K562 (cell line): ENCODE measurements around the gene NMRK2. TPM values are rescaled to one million over a fixed set of nuclear protein-coding genes. Genes with fewer than 3 reads are reported as not detected.

Experiments used
- BCLAF1 ChIP-seq, 2 experiments: fragments of 450-650 bp in 1 of 2; IDR thresholded peaks; 2 replicates each; pipeline ENCODE4 v1.6.1; 2011 to 2017; ENCODE audit warnings: low read depth in 2 of 2, antibody characterized with exemption in 1 of 2, borderline replicate concordance in 1 of 2, low read length in 1 of 2, mild to moderate bottlenecking in 1 of 2, mixed read lengths in 1 of 2; ENCODE audit not compliant: control insufficient read depth in 1 of 2
- CHD4 ChIP-seq: fragments of 200-600 bp; sonication (generic); IDR thresholded peaks from 3 replicates; pipeline ENCODE4 v1.6.1; 2012; ENCODE audit warnings: low read depth, mild to moderate bottlenecking, mixed read lengths, low read length, inconsistent platforms; ENCODE audit not compliant: insufficient read depth, insufficient replicate concordance, poor library complexity, severe bottlenecking
- HDAC8 ChIP-seq: fragments of 450-650 bp; IDR thresholded peaks from 2 replicates; pipeline ENCODE4 v1.6.1; 2016; ENCODE audit warnings: mild to moderate bottlenecking, missing genetic modification characterization, moderate library complexity, missing compliant biosample characterization
- KAT2B ChIP-seq: IDR thresholded peaks from one replicate; pipeline ENCODE4 v1.6.1; 2012; ENCODE audit warnings: low read depth, mild to moderate bottlenecking, control low read depth, inconsistent platforms, low read length, moderate library complexity
- PCBP2 ChIP-seq: fragments of 200-400 bp; formaldehyde crosslinking; IDR thresholded peaks from 2 replicates; pipeline ENCODE4 v1.6.1; 2018; ENCODE audit warnings: low read length, low read depth, mild to moderate bottlenecking, moderate library complexity; ENCODE audit not compliant: poor library complexity, severe bottlenecking
- PHB2 ChIP-seq: fragments of 450-650 bp; IDR thresholded peaks from 2 replicates; pipeline ENCODE4 v1.6.1; 2017; ENCODE audit warnings: low read depth
- SIN3A ChIP-seq, 2 experiments: fragments of 150-350 bp in 1 of 2; IDR thresholded peaks; 2 replicates each; pipeline ENCODE4 v1.6.1; 2011 to 2016; ENCODE audit warnings: borderline replicate concordance in 2 of 2, low read depth in 2 of 2, low read length in 2 of 2, mild to moderate bottlenecking in 2 of 2, moderate library complexity in 2 of 2; ENCODE audit not compliant: control insufficient read depth in 1 of 2
- ZNF174 ChIP-seq: fragments of 250-450 bp; sonication (Bioruptor Pico); IDR thresholded peaks from 2 replicates; pipeline ENCODE4 v1.4.0; 2020; ENCODE audit warnings: mild to moderate bottlenecking
- ZNF3 ChIP-seq: fragments of 250-450 bp; sonication (Bioruptor Pico); IDR thresholded peaks from 2 replicates; pipeline ENCODE4 v1.5.0; 2021; ENCODE audit warnings: mild to moderate bottlenecking, moderate library complexity
- ZNF431 ChIP-seq: sonication (generic); formaldehyde crosslinking; IDR thresholded peaks from 2 replicates; pipeline ENCODE4 v1.8.0; 2022; ENCODE audit warnings: mild to moderate bottlenecking, missing genetic modification reagents
- polyA plus RNA-seq, 8 experiments: library from polyadenylated mRNA; depleted of rRNA in 4 of 8; stranded (reverse) in 5 of 8; unstranded in 3 of 8; fragments of >200 nt; fragmentation: Nextera tagmentation in 2 of 8; fragmentation: Illumina TruSeq in 1 of 8; extraction: Ambion mirVana in 2 of 8; extraction: Trizol in 1 of 8; gene quantifications; 2 replicates each; pipeline versions ENCODE4 v1.2.1 to v1.2.3, GENCODE V29; 2011 to 2014; ENCODE audit warnings: inconsistent platforms in 1 of 8, missing spikeins in 1 of 8
- total RNA-seq, 7 experiments: library from RNA; depleted of rRNA in 6 of 7; stranded (reverse); fragments of >200 nt in 6 of 7; fragmentation: Illumina TruSeq in 2 of 7; extraction: Trizol in 2 of 7; gene quantifications; 2 replicates each; pipeline versions ENCODE4 v1.2.1 to v1.2.3, GENCODE V29; 2011 to 2021; ENCODE audit warnings: low replicate concordance in 1 of 7
- TF ChIP-seq, protein P1 (sequence below): sonication (generic); formaldehyde crosslinking; IDR thresholded peaks from 2 replicates; pipeline ENCODE4 v1.8.0; 2023; ENCODE audit warnings: missing genetic modification reagents, mild to moderate bottlenecking, borderline replicate concordance
- TF ChIP-seq, protein P2 (sequence below), 3 experiments: fragments of 200-800 bp in 1 of 3; fragments of 250-450 bp in 1 of 3; fragments of 450-650 bp in 1 of 3; sonication (Bioruptor Pico) in 1 of 3; sonication (Bioruptor generic) in 1 of 3; formaldehyde crosslinking in 1 of 3; IDR thresholded peaks; 2 replicates each; pipeline versions ENCODE4 v1.6.1 to v1.8.0; 2016 to 2022; ENCODE audit warnings: mild to moderate bottlenecking in 2 of 3, missing genetic modification characterization in 2 of 3, missing compliant biosample characterization in 1 of 3, moderate library complexity in 1 of 3

NMRK2 gene
- total and polyA plus RNA-seq, 9 of the 15 experiments (the other 6 are each of a cell fraction or from before 2014, with no cell fraction given) = not detected

DNA sequence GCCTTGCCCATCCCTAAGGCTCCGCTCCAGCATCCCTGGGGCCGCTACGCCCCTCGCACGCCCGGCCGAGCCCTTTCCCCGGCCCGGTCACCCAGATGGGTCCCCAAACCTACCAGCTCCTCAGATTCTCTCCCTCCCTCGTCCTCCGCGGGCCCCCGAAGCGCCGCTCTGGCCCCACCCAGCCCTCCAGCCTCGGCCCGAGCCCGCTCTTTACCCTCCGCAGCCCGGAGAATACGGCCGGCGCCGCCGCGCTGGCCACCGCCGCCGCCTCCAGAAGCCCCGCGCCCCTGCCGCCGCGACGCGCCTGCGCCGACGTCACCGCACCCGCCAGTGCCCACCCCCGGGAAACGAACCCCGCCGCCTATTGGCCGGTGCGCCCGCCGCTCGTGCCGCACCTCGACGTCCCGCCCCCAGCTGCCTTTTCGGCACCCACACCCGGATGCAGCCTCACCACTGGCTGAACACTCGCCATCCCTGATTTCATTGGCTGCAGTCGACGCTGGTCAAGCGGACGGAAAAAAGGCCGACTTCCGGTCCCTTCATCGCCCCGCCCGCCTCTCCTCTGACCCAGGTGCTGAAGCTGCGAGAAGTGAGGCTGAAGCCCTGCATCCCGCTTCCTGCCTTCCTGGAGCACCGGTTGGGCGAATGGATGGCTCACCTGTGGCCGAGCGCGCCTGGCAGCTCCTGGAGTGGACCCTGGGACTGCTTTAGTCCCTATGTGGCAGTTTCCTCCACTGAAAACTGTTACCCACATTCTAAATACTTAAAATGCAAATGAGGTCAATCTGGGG, 38.1 kb downstream of the NMRK2 start, which contains the start of gene DAPK3 (continued):
- TF ChIP-seq, protein P1, sequence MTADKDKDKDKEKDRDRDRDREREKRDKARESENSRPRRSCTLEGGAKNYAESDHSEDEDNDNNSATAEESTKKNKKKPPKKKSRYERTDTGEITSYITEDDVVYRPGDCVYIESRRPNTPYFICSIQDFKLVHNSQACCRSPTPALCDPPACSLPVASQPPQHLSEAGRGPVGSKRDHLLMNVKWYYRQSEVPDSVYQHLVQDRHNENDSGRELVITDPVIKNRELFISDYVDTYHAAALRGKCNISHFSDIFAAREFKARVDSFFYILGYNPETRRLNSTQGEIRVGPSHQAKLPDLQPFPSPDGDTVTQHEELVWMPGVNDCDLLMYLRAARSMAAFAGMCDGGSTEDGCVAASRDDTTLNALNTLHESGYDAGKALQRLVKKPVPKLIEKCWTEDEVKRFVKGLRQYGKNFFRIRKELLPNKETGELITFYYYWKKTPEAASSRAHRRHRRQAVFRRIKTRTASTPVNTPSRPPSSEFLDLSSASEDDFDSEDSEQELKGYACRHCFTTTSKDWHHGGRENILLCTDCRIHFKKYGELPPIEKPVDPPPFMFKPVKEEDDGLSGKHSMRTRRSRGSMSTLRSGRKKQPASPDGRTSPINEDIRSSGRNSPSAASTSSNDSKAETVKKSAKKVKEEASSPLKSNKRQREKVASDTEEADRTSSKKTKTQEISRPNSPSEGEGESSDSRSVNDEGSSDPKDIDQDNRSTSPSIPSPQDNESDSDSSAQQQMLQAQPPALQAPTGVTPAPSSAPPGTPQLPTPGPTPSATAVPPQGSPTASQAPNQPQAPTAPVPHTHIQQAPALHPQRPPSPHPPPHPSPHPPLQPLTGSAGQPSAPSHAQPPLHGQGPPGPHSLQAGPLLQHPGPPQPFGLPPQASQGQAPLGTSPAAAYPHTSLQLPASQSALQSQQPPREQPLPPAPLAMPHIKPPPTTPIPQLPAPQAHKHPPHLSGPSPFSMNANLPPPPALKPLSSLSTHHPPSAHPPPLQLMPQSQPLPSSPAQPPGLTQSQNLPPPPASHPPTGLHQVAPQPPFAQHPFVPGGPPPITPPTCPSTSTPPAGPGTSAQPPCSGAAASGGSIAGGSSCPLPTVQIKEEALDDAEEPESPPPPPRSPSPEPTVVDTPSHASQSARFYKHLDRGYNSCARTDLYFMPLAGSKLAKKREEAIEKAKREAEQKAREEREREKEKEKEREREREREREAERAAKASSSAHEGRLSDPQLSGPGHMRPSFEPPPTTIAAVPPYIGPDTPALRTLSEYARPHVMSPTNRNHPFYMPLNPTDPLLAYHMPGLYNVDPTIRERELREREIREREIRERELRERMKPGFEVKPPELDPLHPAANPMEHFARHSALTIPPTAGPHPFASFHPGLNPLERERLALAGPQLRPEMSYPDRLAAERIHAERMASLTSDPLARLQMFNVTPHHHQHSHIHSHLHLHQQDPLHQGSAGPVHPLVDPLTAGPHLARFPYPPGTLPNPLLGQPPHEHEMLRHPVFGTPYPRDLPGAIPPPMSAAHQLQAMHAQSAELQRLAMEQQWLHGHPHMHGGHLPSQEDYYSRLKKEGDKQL (CRISPR knock-in tag) = no peak
- TF ChIP-seq ZNF174 (CRISPR knock-in tag) (no peak), PCBP2 (no peak), KAT2B (no peak), PHB2 (no peak), ZNF3 (CRISPR knock-in tag) (no peak), SIN3A (IDR thresholded peaks at IDR 0.05; ENCODE audit: borderline replicate concordance in 2 of 2, control insufficient read depth in 1 of 2, low read depth in 2 of 2, low read length in 2 of 2) (peak in 1 of 2 experiments; percentile 35; a peak in 1 of 4 replicates), CHD4 (no peak), BCLAF1 (IDR thresholded peaks at IDR 0.05; ENCODE audit: borderline replicate concordance in 1 of 2, control insufficient read depth in 1 of 2, low read depth in 2 of 2, low read length in 1 of 2) (no peak), ZNF431 (CRISPR knock-in tag) (no peak), HDAC8 (tag) (no peak)
- TF ChIP-seq, protein P2, sequence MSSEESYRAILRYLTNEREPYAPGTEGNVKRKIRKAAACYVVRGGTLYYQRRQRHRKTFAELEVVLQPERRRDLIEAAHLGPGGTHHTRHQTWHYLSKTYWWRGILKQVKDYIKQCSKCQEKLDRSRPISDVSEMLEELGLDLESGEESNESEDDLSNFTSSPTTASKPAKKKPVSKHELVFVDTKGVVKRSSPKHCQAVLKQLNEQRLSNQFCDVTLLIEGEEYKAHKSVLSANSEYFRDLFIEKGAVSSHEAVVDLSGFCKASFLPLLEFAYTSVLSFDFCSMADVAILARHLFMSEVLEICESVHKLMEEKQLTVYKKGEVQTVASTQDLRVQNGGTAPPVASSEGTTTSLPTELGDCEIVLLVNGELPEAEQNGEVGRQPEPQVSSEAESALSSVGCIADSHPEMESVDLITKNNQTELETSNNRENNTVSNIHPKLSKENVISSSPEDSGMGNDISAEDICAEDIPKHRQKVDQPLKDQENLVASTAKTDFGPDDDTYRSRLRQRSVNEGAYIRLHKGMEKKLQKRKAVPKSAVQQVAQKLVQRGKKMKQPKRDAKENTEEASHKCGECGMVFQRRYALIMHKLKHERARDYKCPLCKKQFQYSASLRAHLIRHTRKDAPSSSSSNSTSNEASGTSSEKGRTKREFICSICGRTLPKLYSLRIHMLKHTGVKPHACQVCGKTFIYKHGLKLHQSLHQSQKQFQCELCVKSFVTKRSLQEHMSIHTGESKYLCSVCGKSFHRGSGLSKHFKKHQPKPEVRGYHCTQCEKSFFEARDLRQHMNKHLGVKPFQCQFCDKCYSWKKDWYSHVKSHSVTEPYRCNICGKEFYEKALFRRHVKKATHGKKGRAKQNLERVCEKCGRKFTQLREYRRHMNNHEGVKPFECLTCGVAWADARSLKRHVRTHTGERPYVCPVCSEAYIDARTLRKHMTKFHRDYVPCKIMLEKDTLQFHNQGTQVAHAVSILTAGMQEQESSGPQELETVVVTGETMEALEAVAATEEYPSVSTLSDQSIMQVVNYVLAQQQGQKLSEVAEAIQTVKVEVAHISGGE (CRISPR knock-in tag; IDR thresholded peaks at IDR 0.05) = no peak
